SK-N-MC (cell line): ENCODE results near the gene ZNF385B.

Experiments used
- EZH2 ChIP-seq: fragments of 200-600 bp; sonication (generic); IDR thresholded peaks from one replicate; pipeline ENCODE4 v1.6.1; 2017; ENCODE audit warnings: antibody characterized with exemption
- FOXP2 ChIP-seq: optimal IDR thresholded peaks from 2 replicates; pipeline ENCODE3; 2011; ENCODE audit warnings: mild to moderate bottlenecking, moderate library complexity; ENCODE audit not compliant: insufficient read depth; ENCODE audit errors: extremely low read length, control extremely low read depth
- POLR2AphosphoS5 ChIP-seq: IDR thresholded peaks from 2 replicates; pipeline ENCODE4 v1.6.1; 2012; ENCODE audit warnings: mild to moderate bottlenecking, low read depth, low read length, borderline replicate concordance

- TF ChIP-seq EZH2 (no peak), POLR2AphosphoS5 (no peak), FOXP2 (no peak)
These were observed 18.8 kb downstream of the ZNF385B start for GRCh38 chr2:179842498-179843153.
